ENCODE results near the gene HOXD4.

Gene HOXD4

GRCh38 chr2:176134035-176134434 is 17.3 kb upstream of the HOXD4 start:
- DNase-seq (ENCODE audit: low read depth), result no peak
- no peak for TF ChIP-seq CTCF (IDR thresholded peaks at IDR 0.05; ENCODE audit: low read depth, low read length, missing control alignments)
- no peak overlapping the region for H3K4me3 ChIP-seq (ENCODE audit: low read depth, low read length)

GRCh38 chr2:176135035-176135440 is 16.3 kb upstream of the HOXD4 start:
- no peak for TF ChIP-seq CTCF (IDR thresholded peaks at IDR 0.05; ENCODE audit: low read depth, low read length, missing control alignments)
- no peak for DNase-seq (ENCODE audit: low read depth)
- H3K4me3 ChIP-seq (ENCODE audit: low read depth, low read length), result no peak overlapping the region

- H3K4me3 ChIP-seq (ENCODE audit: low read depth, low read length), result no peak overlapping the region
- DNase-seq (ENCODE audit: low read depth), result no peak
Observed at GRCh38 chr2:176136374-176137251, 14.7 kb upstream of the HOXD4 start.

GRCh38 chr2:176137252-176137580 is 14.1 kb upstream of the HOXD4 start:
- no peak for TF ChIP-seq CTCF (IDR thresholded peaks at IDR 0.05; ENCODE audit: low read depth, low read length, missing control alignments)
- no peak for DNase-seq (ENCODE audit: low read depth)
- no peak overlapping the region for H3K4me3 ChIP-seq (ENCODE audit: low read depth, low read length)

More at GRCh38 chr2:176136374-176137251, 14.7 kb upstream of the HOXD4 start:
- no peak for TF ChIP-seq CTCF (IDR thresholded peaks at IDR 0.05; ENCODE audit: low read depth, low read length, missing control alignments)

- DNase-seq (ENCODE audit: low read depth), result no peak
- no peak overlapping the region for H3K4me3 ChIP-seq (ENCODE audit: low read depth, low read length)
- no peak for TF ChIP-seq CTCF (IDR thresholded peaks at IDR 0.05; ENCODE audit: low read depth, low read length, missing control alignments)
Observed at GRCh38 chr2:176137906-176138305, 13.4 kb upstream of the HOXD4 start.

GRCh38 chr2:176138526-176138922 is 12.8 kb upstream of the HOXD4 start:
- no peak overlapping the region for H3K4me3 ChIP-seq (ENCODE audit: low read depth, low read length)
- no peak for DNase-seq (ENCODE audit: low read depth)
- no peak for TF ChIP-seq CTCF (IDR thresholded peaks at IDR 0.05; ENCODE audit: low read depth, low read length, missing control alignments)
